Right ventricle myocardium inferior (tissue), 1 donor: ENCODE data around the gene GABBR2. TPM values are rescaled to one million over a fixed set of nuclear protein-coding genes. Genes with fewer than 3 reads are reported as not detected.

Experiments used
- ATAC-seq: fragments of 200-7000 bp; cut with Tn5 transposase; one replicate; pipeline ENCODE4 v1.9.1; 2020; ENCODE audit warnings: mild to moderate bottlenecking, moderate library complexity
- DNase-seq: peaks from one replicate; pipeline ENCODE4 v3.0.0; 2021; ENCODE audit errors: missing footprints
- intact Hi-C: fragments of 100-400 bp; cut with DNase I; formaldehyde crosslinking; loops from one replicate; pipeline ENCODE4 v1.11.0; 2022
- total RNA-seq: library from RNA; stranded (reverse); fragmentation: NEBNext Ultra II Directional; extraction: Animal tissue kit (Norgen Biotek cat#: 25700); gene quantifications from one replicate; pipeline ENCODE4 v1.2.1, GENCODE V29; 2021
- donor health status: DM: no; HTN: yes; CAD: no; lungs with severe emphysema.

GABBR2 gene
- total RNA-seq, 1 donor from 2014 or later = 0.38 TPM

- intact Hi-C loops = no loop called here
- ATAC-seq (no peak), DNase-seq (no peak)
Observed at GRCh38 chr9:98538626-98539031, 170.1 kb downstream of the GABBR2 start.

GRCh38 chr9:98538203-98538602 lies 170.5 kb downstream of the GABBR2 start:
- intact Hi-C loops = no loop called here
- DNase-seq = no peak
- ATAC-seq = no peak

- intact Hi-C loops = no loop called here
- DNase-seq = no peak
Observed at GRCh38 chr9:98536542-98537173, 172.1 kb downstream of the GABBR2 start.

GRCh38 chr9:98533866-98534265 lies 174.9 kb downstream of the GABBR2 start:
- DNase-seq = no peak
- ATAC-seq = no peak
- intact Hi-C loops = no loop called here

More at GRCh38 chr9:98536542-98537173, 172.1 kb downstream of the GABBR2 start:
- no peak for ATAC-seq

- intact Hi-C loops = no loop called here
- DNase-seq (no peak), ATAC-seq (no peak)
Observed at GRCh38 chr9:98533132-98533531, 175.6 kb downstream of the GABBR2 start.

GRCh38 chr9:98532574-98532973 lies 176.2 kb downstream of the GABBR2 start:
- no peak for ATAC-seq
- DNase-seq = no peak
- intact Hi-C loops = no loop called here

GRCh38 chr9:98532147-98532546 lies 176.6 kb downstream of the GABBR2 start:
- no peak for DNase-seq
- ATAC-seq = no peak
- intact Hi-C loops = no loop called here

- DNase-seq (no peak), ATAC-seq (peak; percentile 26)
- intact Hi-C loops = no loop called here
Observed at GRCh38 chr9:98530806-98531386, 177.8 kb downstream of the GABBR2 start.

GRCh38 chr9:98530275-98530674 lies 178.5 kb downstream of the GABBR2 start:
- DNase-seq = no peak
- ATAC-seq = no peak
- intact Hi-C loops = no loop called here

- intact Hi-C loops = no loop called here
Observed at GRCh38 chr9:98529841-98530240, 178.9 kb downstream of the GABBR2 start.

GRCh38 chr9:98523231-98523901 lies 185.4 kb downstream of the GABBR2 start:
- intact Hi-C loops = no loop called here
- no peak for ATAC-seq
- DNase-seq = no peak

More at GRCh38 chr9:98529841-98530240, 178.9 kb downstream of the GABBR2 start:
- DNase-seq = no peak
- no peak for ATAC-seq

GRCh38 chr9:98522487-98522886 lies 186.2 kb downstream of the GABBR2 start:
- ATAC-seq (no peak), DNase-seq (no peak)
- intact Hi-C loops = no loop called here

GRCh38 chr9:98521141-98521540 lies 187.6 kb downstream of the GABBR2 start:
- ATAC-seq (no peak), DNase-seq (no peak)
- intact Hi-C loops = no loop called here

GRCh38 chr9:98520221-98520960 lies 188.3 kb downstream of the GABBR2 start:
- no peak for ATAC-seq
- DNase-seq = no peak
- intact Hi-C loops = no loop called here

GRCh38 chr9:98519641-98520040 lies 189.1 kb downstream of the GABBR2 start:
- no peak for ATAC-seq
- intact Hi-C loops = no loop called here
- DNase-seq = no peak

- intact Hi-C loops = no loop called here
- DNase-seq = no peak
- ATAC-seq = no peak
Observed at GRCh38 chr9:98518556-98518955, 190.2 kb downstream of the GABBR2 start.

- DNase-seq (no peak), ATAC-seq (no peak)
- intact Hi-C loops = no loop called here
Observed at GRCh38 chr9:98517761-98518160, 191.0 kb downstream of the GABBR2 start.

- DNase-seq = no peak
- ATAC-seq = no peak
- intact Hi-C loops = no loop called here
Observed at GRCh38 chr9:98516897-98517503, 191.7 kb downstream of the GABBR2 start.

GRCh38 chr9:98516205-98516896 lies 192.4 kb downstream of the GABBR2 start:
- ATAC-seq (no peak), DNase-seq (no peak)
- intact Hi-C loops = no loop called here
